ENCODE measurements around the gene LY6G5C. TPM values are rescaled to one million over a fixed set of nuclear protein-coding genes. Genes with fewer than 3 reads are reported as not detected.

LY6G5C gene
- total and polyA plus RNA-seq, 2 donors (not counting 1 experiment from before 2014, with no cell fraction given): 0.76 to 3.4 TPM

DNA sequence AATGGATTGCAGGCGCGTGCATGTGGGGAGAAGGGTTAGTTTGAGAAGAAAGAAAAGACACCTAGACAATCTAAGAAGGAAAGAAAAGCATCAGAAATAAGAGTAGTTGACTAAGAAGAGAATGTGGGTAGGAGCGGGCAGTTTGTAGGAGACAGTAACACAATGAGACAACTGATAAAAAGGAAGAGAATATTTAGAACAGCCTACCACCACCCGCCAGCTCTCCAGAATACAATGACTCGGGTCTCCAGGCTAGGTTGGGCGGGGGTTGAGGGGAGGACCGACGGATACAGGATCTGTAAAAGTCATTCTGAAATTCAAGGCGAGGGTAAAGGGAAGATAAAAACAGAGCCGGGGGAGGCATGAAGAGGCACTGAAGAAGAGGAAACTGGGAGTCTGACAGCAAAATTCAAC lies 21.5 kb upstream of the LY6G5C start:
- intact Hi-C loops (cut with micrococcal nuclease): loop anchor here (5.0 kb wide), 1 partner anchor 35 kb away; the partner anchor contains the start of genes CSNK2B and LY6G5B
- peak overlapping the region; percentile 98 for H3K4me3 Mint-ChIP-seq
- WGBS (ENCODE audit: insufficient coverage): 0% methylated on average over 5 of the region's 10 CpGs
- no peaks in the 10 kb centered on the region for H3K27me3 Mint-ChIP-seq
- DNase-seq (no peak), ATAC-seq (ENCODE audit: low read depth) (no peak)
- Histone ChIP-seq H3K36me3 (replicated peaks in 1 of 2; ENCODE audit: control extremely low read depth in 1 of 2, control insufficient read depth in 1 of 2, extremely low read depth in 1 of 2, insufficient read depth in 2 of 2, low read length in 1 of 2) (peaks cover 0 to 31% of the 10 kb centered on the region in 2 experiments), H3K4me3 (ENCODE audit: control extremely low read depth in 1 of 5, extremely low read depth in 1 of 5, insufficient read depth in 1 of 5, low read depth in 2 of 5, low read length in 4 of 5) (peak overlapping the region; percentile 65 to 98 (median 96)), H3K79me2 (ENCODE audit: control insufficient read depth, insufficient read depth, low read length) (peaks cover 42% of the 10 kb centered on the region), H4K20me1 (ENCODE audit: control insufficient read depth, insufficient read depth, low read length, poor library complexity, severe bottlenecking) (no peaks in the 10 kb centered on the region), H3K27me3 (replicated peaks in 1 of 4; ENCODE audit: control extremely low read depth in 1 of 4, control insufficient read depth in 3 of 4, insufficient read depth in 4 of 4, low read length in 3 of 4) (no peaks in the 10 kb centered on the region), H3K9me3 (ENCODE audit: control extremely low read depth in 1 of 3, control insufficient read depth in 2 of 3, insufficient read depth in 1 of 3, low read length in 2 of 3) (no peaks in the 10 kb centered on the region), H3K9ac (ENCODE audit: low read length) (peak overlapping the region; percentile 97), H3K4me1 (ENCODE audit: control insufficient read depth in 2 of 2, insufficient read depth in 2 of 2, low read length in 2 of 2) (peaks cover 20 to 28% of the 10 kb centered on the region in 2 donors), H3K27ac (ENCODE audit: low read length in 2 of 2) (peak overlapping the region; percentile 87 to 93), H2AFZ (ENCODE audit: insufficient read depth, low read depth, low read length, poor library complexity, severe bottlenecking) (peak overlapping the region; percentile 89), H3K4me2 (replicated peaks; ENCODE audit: low read depth, low read length, poor library complexity, severe bottlenecking) (peak overlapping the region; percentile 75)
- peaks cover 32% of the 10 kb centered on the region for H3K4me1 Mint-ChIP-seq
- CTCF ChIA-PET: interaction anchor here (0.9 to 2.3 kb wide), 8 partner anchors 27 to 129 kb away, joined by 3 to 11 read pairs (median 6); partner anchors contain the start of genes DDAH2 and LSM2
- peak overlapping the region; percentile 91 for H3K27ac Mint-ChIP-seq
- POLR2A ChIA-PET: interaction anchor here (1.1 to 1.9 kb wide), 6 partner anchors 25 to 160 kb away, joined by 3 to 16 read pairs (median 6); partner anchors contain the start of genes BAG6, DDAH2, HSPA1B and NEU1
- no peaks in the 10 kb centered on the region for H3K9me3 Mint-ChIP-seq (ENCODE audit: insufficient read depth)
- TF ChIP-seq, protein P1, sequence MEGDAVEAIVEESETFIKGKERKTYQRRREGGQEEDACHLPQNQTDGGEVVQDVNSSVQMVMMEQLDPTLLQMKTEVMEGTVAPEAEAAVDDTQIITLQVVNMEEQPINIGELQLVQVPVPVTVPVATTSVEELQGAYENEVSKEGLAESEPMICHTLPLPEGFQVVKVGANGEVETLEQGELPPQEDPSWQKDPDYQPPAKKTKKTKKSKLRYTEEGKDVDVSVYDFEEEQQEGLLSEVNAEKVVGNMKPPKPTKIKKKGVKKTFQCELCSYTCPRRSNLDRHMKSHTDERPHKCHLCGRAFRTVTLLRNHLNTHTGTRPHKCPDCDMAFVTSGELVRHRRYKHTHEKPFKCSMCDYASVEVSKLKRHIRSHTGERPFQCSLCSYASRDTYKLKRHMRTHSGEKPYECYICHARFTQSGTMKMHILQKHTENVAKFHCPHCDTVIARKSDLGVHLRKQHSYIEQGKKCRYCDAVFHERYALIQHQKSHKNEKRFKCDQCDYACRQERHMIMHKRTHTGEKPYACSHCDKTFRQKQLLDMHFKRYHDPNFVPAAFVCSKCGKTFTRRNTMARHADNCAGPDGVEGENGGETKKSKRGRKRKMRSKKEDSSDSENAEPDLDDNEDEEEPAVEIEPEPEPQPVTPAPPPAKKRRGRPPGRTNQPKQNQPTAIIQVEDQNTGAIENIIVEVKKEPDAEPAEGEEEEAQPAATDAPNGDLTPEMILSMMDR (IDR thresholded peaks at IDR 0.05): no peak
- no peak for TF ChIP-seq EZH2 (IDR thresholded peaks at IDR 0.05; ENCODE audit: borderline replicate concordance, insufficient read depth, low read depth, low read length, poor library complexity, severe bottlenecking)

DNA sequence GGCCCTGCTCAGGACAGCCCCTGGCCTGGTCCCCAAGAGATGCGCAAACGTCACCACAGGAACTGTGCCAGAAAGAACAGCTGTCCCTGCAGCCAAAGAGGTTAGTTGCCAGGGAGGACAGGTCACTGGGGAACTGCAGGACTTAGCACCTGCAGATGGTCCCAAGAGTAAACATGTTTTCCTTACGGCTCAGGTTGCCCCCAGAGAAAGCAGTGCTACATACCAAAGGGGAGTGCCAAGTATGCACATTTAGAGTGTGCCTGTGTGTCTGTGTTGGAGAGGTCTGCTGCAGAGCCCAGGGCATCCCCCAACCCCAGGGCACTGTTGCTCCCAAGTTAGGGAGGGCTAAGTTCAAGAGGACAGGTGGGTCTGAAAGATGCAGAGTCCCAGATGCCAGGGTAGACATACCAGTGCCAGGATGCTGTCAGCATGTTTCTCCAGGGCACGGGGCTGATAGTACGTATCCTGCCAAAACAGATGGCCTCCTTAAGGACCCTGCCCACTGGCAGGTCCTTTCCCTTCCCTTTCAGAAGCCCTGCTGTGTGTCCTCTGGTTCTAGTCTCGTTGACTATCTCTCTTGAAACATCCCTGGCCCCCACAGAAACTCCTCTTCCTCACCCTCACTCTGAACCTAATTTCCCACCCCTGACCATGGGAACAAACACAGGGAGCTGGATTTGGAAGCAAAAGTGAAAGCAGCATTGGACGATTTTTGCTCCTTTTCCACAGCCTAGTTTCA lies 21.0 kb upstream of the LY6G5C start:
- H3K27ac ChIP-seq (ENCODE audit: low read length in 2 of 2): peak overlapping the region in 1 of 2 donors; percentile 93
- DNase-seq (no peak), ATAC-seq (ENCODE audit: low read depth) (no peak)
- ChIA-PET POLR2A (no interaction called here), CTCF (interaction anchor here (1.7 to 2.3 kb wide), 2 partner anchors 68 to 129 kb away, joined by 8 to 11 read pairs; no protein-coding TSS in a partner anchor)
- H4K20me1 ChIP-seq (ENCODE audit: control insufficient read depth, insufficient read depth, low read length, poor library complexity, severe bottlenecking): no peaks in the 10 kb centered on the region
- peak overlapping the region; percentile 97 for H3K9ac ChIP-seq (ENCODE audit: low read length)
- TF ChIP-seq, protein P1 (IDR thresholded peaks at IDR 0.05): no peak
- no peak for TF ChIP-seq EZH2 (IDR thresholded peaks at IDR 0.05; ENCODE audit: borderline replicate concordance, insufficient read depth, low read depth, low read length, poor library complexity, severe bottlenecking)
- Mint-ChIP-seq H3K27me3 (no peaks in the 10 kb centered on the region), H3K9me3 (ENCODE audit: insufficient read depth) (no peaks in the 10 kb centered on the region), H3K4me3 (peak overlapping the region; percentile 98), H3K27ac (peak overlapping the region; percentile 91), H3K4me1 (peaks cover 32% of the 10 kb centered on the region)
- H3K4me3 ChIP-seq (ENCODE audit: control extremely low read depth in 1 of 5, extremely low read depth in 1 of 5, insufficient read depth in 1 of 5, low read depth in 2 of 5, low read length in 4 of 5): peak overlapping the region; percentile 65 to 98 (median 96)
- 27% methylated on average over 6 of the region's 7 CpGs for WGBS (ENCODE audit: insufficient coverage)
- peaks cover 20 to 28% of the 10 kb centered on the region in 2 donors for H3K4me1 ChIP-seq (ENCODE audit: control insufficient read depth in 2 of 2, insufficient read depth in 2 of 2, low read length in 2 of 2)
- no peaks in the 10 kb centered on the region for H3K9me3 ChIP-seq (ENCODE audit: control extremely low read depth in 1 of 3, control insufficient read depth in 2 of 3, insufficient read depth in 1 of 3, low read length in 2 of 3)
- peak overlapping the region; percentile 89 for H2AFZ ChIP-seq (ENCODE audit: insufficient read depth, low read depth, low read length, poor library complexity, severe bottlenecking)
- H3K79me2 ChIP-seq (ENCODE audit: control insufficient read depth, insufficient read depth, low read length): peaks cover 42% of the 10 kb centered on the region
- H3K4me2 ChIP-seq (replicated peaks; ENCODE audit: low read depth, low read length, poor library complexity, severe bottlenecking): peak overlapping the region; percentile 75
- H3K27me3 ChIP-seq (replicated peaks in 1 of 4; ENCODE audit: control extremely low read depth in 1 of 4, control insufficient read depth in 3 of 4, insufficient read depth in 4 of 4, low read length in 3 of 4): no peaks in the 10 kb centered on the region
- intact Hi-C loops (cut with micrococcal nuclease): loop anchor here (5.0 kb wide), 1 partner anchor 35 kb away; the partner anchor contains the start of genes CSNK2B and LY6G5B
- peaks cover 0 to 36% of the 10 kb centered on the region in 2 experiments for H3K36me3 ChIP-seq (replicated peaks in 1 of 2; ENCODE audit: control extremely low read depth in 1 of 2, control insufficient read depth in 1 of 2, extremely low read depth in 1 of 2, insufficient read depth in 2 of 2, low read length in 1 of 2)

Data from B cell (primary cell).